ENCODE results near the gene HSPB1.
"Not testable (repeated sequence)": the region's sequence is repeated elsewhere in the genome, so short reads cannot be mapped to it uniquely, and the experiment has no call there.

Gene HSPB1

DNA sequence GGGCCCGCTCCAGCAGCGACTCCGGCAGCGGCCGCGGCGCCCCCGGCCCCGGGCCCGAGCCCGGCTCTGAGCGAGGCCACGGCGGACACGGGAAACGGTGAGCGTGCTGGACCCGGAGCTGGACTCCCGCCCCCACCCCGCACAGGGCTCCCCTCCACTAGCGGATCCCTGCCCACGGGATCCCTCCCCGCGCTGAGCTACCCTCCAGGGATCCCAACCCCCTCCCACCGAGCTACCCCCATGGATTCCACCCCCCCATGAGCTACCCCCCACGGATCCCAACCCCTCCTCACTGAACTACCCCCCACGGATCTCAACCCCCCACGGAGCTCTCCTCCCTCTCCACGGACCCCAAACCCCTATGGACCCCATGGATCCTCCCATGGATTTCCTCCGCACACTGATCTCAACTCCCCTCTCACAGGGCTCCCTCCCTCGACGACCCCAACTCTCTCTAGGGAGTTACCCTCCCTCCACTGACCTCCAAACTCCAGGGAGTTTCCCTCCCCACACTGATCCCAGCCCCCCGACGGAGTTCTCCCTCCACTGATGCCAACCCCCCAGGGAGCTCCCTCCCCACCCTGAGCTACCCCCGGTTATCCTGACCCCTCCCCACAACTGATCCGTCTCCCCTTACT lies 20.6 kb upstream of the HSPB1 start:
- DNase-seq (ENCODE audit: low read depth): no peak

GRCh38 chr7:76282344-76283253 lies 19.9 kb upstream of the HSPB1 start:
- DNase-seq (ENCODE audit: low read depth): no peak

- DNase-seq (ENCODE audit: low read depth): no peak
These were observed 19.0 kb upstream of the HSPB1 start for GRCh38 chr7:76283254-76284159.

DNA sequence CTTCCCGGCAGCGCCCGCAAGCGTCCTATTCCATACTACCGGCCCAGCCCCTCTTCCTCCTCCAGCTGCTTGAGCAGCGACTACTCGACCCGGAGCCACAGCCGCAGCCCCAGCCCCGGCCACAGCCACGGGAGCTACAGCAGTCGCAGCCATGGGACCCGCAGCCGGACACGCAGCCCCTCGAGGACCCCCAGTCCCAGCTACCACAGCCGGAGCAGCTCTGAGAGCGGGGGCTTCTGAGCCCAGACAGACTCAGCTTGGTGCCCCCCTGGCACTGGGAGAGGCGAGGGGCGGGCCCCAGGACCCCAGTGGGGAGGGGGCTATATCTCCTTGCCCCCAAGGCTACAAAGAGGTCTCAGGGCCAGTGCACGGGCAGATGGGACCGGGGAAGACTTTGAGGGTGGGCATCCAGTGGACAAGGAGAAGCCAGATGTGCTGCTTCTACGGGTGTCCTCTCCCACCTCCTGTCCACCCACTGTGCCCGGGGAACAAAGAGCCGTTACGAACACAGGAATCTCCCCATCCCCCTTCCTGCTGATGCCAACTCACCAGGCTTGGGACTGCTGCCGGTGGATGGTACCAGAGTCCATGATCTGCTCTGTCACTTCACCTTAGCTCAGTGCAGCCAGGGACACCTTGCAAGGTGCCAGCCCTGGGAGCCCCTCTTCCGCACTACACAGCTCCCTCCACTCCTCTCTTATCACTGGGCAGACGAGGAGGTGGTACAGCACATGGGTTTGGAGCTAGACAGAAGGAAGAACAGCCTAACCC lies 16.7 kb upstream of the HSPB1 start:
- no peak for DNase-seq (ENCODE audit: low read depth)

DNA sequence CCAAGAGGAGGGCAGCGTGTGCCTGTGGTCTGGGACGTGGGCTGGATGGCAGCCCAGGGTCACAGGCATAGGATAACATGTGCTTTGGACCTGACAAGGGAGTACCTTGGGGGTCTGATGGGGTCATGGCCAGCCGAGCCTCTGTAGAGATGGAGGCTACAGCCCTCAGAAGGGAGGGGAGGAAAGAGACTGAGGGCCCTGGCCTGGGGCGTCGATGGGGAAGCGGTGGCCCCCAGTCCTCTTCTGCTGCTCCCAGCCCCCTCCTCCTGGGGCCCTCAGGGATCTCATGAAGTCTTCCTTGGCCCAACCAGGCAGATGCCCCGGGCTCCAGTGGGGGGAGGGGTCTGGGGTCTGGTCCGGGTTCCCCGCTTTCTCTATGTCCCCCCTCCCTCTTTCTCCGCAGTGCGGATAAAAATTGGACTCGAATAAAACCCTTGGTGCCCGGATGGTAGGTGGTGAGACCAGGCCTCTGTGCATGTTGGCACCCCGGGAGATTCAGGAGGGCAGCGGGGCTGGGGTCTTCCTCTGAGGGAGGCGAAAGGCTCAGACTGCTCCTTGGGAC lies 15.6 kb upstream of the HSPB1 start:
- no peak for DNase-seq (ENCODE audit: low read depth)

DNA sequence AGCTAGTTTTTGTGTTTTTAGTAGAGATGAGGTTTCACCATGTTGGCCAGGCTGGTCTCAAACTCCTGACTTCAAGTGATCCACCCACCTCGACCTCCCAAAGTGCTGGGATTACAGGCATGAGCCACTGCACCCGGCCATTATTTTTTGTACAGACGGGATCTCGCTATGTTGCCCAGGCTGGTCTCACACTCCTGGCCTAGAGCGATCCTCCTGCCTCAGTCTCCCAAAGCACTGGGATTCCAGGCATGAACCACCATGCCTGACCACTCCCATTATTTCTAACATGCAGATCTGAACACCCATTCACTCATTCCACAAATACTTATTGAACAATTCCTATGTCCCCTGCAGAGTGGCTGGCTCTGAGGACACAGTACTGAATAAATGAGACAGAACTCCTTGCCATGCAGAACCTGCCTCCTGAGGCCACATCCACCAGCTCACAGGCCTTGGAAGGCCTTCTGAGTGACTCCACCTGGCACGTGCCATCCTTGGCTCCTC lies 11.6 kb upstream of the HSPB1 start:
- DNase-seq (ENCODE audit: low read depth): not testable (repeated sequence)

DNA sequence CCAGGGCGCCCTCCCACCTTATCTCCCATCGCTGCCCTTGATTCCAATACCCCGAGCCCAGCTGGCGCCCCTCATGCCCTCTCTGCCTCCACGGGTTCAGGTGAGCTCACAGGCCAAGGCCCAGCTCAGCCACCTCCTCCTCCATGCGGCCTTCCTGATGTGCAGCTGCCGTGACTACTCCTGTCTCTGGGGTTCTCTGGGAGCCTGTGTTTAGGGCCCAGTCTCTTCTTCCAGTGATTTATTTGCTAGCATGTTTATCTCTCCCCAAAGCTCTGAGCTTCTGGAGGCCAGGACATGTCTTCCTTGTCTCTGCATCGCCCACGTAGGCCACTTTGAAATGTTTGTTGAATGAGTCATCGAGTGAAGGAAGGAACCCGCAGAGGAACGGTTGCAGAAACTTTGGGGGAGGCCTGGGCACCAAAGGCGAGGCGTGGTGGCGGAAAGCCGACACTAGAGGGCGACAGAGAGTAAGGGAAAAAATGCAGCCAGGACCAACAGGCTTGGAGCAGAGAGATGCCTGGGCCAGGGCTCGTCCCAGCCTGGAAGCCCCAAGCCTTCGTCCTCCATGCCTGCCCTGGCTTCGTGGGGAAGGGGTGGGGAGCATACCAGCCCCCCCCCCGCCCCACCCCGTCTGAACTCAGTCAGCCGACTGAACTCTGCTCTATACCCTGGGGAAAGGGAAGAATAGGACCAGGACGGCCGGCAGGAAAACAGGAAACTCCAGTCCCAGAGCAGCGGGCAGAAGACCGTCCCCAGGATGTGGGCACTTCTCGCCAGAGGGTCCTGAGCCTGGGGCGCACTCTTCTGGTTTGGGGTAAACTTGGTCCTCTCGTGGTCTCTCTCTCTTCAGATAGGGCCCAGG lies 10.9 kb upstream of the HSPB1 start:
- peak; percentile 95 for DNase-seq (ENCODE audit: low read depth)

- no peak for DNase-seq (ENCODE audit: low read depth)
These were observed 10.3 kb upstream of the HSPB1 start for GRCh38 chr7:76292213-76292573.

DNA sequence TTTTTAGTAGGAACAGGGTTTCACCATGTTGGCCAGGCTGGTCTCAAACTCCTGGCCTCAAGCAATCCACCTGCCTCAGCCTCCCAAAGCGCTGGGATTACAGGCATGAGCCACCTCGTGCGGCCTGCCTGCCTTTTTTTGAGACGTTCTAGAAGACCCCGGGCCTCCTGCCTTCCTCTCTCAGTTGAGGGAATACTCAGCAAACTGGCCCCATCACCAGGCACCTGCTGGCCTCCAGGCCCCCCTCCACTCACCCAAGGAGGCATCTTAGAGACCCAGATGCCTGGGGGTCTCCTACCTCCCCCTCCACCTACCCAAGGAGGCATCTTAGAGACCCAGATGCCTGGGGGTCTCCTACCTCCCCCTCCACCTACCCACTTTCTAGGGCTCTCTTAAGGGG lies 9.6 kb upstream of the HSPB1 start:
- DNase-seq (ENCODE audit: low read depth): not testable (repeated sequence)

DNA sequence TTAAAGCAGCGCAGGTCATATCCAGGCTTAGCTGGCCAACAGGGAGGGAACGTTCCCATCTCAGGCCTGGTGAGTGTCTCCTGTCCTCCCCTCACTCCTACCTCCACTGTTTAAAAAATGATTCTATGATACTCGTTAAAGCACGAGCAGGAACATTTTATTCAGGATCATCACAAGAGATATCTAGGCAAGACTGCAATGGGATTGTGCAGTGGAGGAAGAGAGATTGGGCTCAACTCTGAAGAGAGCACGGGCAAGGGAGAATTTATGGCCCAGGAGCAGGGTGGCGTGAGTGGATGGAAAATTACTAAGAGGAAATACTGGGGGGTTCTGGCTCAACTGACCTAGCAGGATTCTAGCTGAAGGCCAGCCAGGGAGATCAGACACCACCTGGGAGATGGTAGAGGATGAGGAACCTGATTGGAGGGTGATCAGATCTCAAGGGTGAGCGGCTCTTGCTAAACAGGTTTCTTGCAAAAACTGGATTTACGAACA lies 9.0 kb upstream of the HSPB1 start:
- no peak for DNase-seq (ENCODE audit: low read depth)

GRCh38 chr7:76294344-76295024 lies 8.0 kb upstream of the HSPB1 start:
- DNase-seq (ENCODE audit: low read depth): peak; percentile 81

DNA sequence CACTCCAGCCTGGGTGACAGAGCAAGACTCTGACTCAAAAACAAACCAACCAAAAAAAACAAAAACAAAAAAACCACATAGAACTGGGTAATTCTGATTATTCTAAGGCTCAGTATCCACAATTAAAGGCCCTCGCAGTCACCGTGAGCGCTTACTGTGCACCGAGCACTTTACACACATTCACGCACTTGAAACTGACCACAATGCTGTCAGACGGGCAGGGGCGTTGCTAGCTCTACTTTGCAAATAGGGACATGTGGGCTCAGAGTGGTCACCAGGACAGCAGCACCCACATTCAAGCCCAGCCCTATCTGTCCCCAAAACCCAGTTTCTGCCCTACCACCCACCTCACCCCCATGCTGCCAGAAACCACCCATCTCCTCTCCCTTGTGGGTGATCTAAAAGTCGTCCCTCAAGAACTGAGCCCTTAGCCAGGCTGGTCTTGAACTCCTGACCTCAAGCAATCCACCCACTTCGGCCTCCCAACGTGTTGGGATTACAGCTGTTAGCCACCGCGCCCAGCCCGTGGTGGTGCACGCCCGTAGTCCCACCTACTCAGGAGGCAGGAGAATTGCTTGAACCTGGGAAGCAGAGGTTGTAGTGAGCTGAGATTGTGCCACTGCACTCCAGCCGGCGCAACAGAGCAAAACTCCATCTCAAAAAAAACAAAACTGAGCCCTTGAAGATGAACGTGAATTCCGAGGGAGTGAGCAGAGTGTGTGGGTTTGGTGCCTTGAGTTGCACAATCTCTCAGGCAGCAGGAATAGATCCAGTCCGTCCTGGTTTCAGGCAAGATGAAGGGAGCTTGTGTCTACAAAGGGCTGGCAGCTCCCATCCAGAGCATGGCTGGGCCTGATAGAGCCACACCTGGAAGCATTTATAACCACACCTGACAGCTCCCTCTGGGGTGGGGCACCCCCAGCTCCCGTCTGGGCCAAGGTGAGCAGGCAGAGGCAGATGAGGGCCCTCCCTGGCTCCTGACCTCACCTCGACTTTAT lies 5.4 kb upstream of the HSPB1 start:
- peak; percentile 85 for DNase-seq (ENCODE audit: low read depth)

- DNase-seq (ENCODE audit: low read depth): no peak
These were observed 2.2 kb upstream of the HSPB1 start for GRCh38 chr7:76300166-76300731.

- DNase-seq (ENCODE audit: low read depth): no peak
These were observed 1.5 kb upstream of the HSPB1 start for GRCh38 chr7:76301000-76301399.

DNA sequence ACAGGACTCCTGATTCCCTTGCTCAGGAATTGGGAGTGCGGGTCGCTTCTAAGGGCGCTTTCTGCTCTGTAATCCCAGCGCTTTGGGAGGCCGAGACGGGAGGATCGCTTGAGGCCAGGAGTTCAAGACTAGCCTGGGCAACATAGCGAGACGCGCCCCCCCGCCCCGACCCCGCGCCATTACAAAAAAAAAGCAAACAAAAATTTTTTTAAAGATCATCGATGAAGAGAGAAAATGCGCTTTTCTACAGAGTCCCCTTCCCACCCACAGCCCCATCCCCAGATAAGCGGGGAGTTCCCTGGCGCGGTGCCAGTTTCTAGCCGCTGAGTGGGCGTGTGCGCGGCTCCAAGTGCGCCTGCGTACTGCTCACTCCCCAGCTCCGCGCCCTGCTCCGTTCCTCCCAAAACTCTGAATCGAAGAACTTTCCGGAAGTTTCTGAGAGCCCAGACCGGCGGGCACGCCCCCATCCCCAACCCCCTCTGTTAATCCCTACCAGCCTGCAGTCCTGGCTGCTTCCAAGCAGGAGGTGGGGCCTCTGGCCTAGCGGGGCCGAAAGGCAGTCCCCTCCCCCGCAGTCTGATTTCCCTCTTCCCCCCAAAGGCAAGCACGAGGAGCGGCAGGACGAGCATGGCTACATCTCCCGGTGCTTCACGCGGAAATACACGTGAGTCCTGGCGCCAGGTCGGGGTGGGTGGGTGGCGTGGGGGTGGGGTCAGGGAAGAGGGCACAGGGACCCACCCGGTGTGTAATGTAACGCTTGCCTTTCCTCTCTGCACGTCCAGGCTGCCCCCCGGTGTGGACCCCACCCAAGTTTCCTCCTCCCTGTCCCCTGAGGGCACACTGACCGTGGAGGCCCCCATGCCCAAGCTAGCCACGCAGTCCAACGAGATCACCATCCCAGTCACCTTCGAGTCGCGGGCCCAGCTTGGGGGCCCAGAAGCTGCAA lies 1.0 kb downstream of the HSPB1 start:
- no peak for DNase-seq (ENCODE audit: low read depth)

DNA sequence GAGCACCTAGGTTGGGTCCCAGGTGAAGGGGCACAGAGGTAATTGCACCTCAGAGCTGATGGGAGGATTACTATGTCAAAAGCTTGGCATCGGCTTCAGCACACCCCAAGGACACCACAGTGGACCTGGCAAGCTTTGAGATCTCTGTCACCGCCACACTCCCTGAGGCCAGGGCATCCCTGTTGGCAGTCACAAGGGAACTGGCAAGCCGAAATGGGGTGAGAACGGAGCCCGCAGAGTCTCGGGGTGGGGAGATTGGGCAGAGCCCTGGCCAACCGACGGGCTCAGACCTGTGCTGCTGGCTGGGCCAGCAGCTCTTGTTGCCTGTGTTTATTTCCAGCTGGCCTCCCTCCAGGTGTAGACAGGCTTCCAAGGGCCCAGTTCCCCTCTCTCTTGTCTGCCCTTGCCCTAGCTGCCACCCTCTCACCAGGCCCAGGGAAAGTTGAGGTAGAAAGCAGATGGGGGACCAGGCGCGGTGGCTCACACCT lies 2.5 kb downstream of the HSPB1 start:
- DNase-seq (ENCODE audit: low read depth): no peak
